IMR-90 (cell line): ENCODE results near the gene ABCD1.

ENCODE experiments used
- BHLHE40 ChIP-seq: fragments of 150-350 bp; IDR thresholded peaks from 2 replicates; pipeline ENCODE4 v1.6.1; 2016; ENCODE audit warnings: mild to moderate bottlenecking, low read depth, low read length
- CHD1 ChIP-seq: IDR thresholded peaks from 2 replicates; pipeline ENCODE4 v1.6.1; 2012; ENCODE audit warnings: low read depth, low read length, improper control_type of control experiment
- CTCF ChIP-seq: conservative IDR thresholded peaks from 2 replicates; pipeline ENCODE4 v1.5.1; 2012; ENCODE audit warnings: mild to moderate bottlenecking, low read depth, low read length, improper control_type of control experiment
- MXI1 ChIP-seq: IDR thresholded peaks from 2 replicates; pipeline ENCODE4 v1.6.1; 2012; ENCODE audit warnings: low read depth, mild to moderate bottlenecking, low read length, moderate library complexity, borderline replicate concordance
- POLR2A ChIP-seq: IDR thresholded peaks from 2 replicates; pipeline ENCODE4 v1.6.1; 2012; ENCODE audit warnings: mild to moderate bottlenecking, low read depth, low read length
- RAD21 ChIP-seq: IDR thresholded peaks from 2 replicates; pipeline ENCODE4 v1.6.1; 2012; ENCODE audit warnings: low read length, improper control_type of control experiment
- RCOR1 ChIP-seq: IDR thresholded peaks from 2 replicates; pipeline ENCODE4 v1.6.1; 2012; ENCODE audit warnings: mild to moderate bottlenecking, low read length, improper control_type of control experiment; ENCODE audit not compliant: insufficient replicate concordance
- RFX5 ChIP-seq: IDR thresholded peaks from 2 replicates; pipeline ENCODE4 v1.8.0; 2012; ENCODE audit warnings: low read depth, mild to moderate bottlenecking, low read length, moderate library complexity
- SMC3 ChIP-seq: fragments of 150-350 bp; IDR thresholded peaks from 2 replicates; pipeline ENCODE4 v1.6.1; 2016; ENCODE audit warnings: low read depth, mild to moderate bottlenecking, antibody characterized with exemption, low read length, moderate library complexity
- USF2 ChIP-seq: fragments of 150-350 bp; IDR thresholded peaks from 2 replicates; pipeline ENCODE4 v1.6.1; 2017; ENCODE audit warnings: mild to moderate bottlenecking, antibody characterized with exemption, low read length, low read depth

- TF ChIP-seq CTCF (no peak), POLR2A (no peak), RAD21 (no peak), BHLHE40 (no peak), USF2 (no peak), RFX5 (no peak), SMC3 (no peak), MXI1 (no peak), RCOR1 (no peak), CHD1 (no peak)
Observed at GRCh38 chrX:153783378-153784013, 58.8 kb downstream of the ABCD1 start.
